Loucy (cell line): Measurements from ENCODE around the gene CNTN2.

Experiments
- EZH2phosphoT487 ChIP-seq: fragments of 200-600 bp; IDR thresholded peaks from 2 replicates; pipeline ENCODE4 v1.6.1; 2018; ENCODE audit warnings: antibody characterized with exemption, mild to moderate bottlenecking, moderate library complexity, borderline replicate concordance
- TF ChIP-seq, protein P1 (sequence below): fragments of 200-600 bp; sonication (generic); conservative IDR thresholded peaks from 2 replicates; pipeline ENCODE4 v1.5.1; 2014; ENCODE audit warnings: mild to moderate bottlenecking, antibody characterized with exemption, low read length

DNA sequence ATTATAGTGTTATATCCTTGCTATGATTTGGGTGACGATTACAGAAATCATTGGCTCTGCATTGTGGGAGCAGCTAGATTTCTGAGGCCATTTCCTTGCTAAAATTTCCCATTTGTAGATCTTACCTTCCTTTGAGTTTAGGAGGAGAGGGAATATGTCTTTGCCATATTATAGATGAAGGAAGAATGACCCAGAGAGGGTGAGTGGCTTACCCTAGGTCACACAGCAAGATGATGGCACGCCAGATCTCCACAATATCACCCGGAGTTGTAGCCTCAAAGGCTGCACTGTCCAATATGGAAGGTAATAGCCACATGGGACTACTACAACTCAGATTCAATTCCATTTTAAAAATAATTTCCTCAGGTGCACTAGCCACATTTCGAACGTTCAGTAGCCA, 10.3 kb downstream of the CNTN2 start:
- TF ChIP-seq, protein P1, sequence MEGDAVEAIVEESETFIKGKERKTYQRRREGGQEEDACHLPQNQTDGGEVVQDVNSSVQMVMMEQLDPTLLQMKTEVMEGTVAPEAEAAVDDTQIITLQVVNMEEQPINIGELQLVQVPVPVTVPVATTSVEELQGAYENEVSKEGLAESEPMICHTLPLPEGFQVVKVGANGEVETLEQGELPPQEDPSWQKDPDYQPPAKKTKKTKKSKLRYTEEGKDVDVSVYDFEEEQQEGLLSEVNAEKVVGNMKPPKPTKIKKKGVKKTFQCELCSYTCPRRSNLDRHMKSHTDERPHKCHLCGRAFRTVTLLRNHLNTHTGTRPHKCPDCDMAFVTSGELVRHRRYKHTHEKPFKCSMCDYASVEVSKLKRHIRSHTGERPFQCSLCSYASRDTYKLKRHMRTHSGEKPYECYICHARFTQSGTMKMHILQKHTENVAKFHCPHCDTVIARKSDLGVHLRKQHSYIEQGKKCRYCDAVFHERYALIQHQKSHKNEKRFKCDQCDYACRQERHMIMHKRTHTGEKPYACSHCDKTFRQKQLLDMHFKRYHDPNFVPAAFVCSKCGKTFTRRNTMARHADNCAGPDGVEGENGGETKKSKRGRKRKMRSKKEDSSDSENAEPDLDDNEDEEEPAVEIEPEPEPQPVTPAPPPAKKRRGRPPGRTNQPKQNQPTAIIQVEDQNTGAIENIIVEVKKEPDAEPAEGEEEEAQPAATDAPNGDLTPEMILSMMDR, result no peak
- no peak for TF ChIP-seq EZH2phosphoT487
